GM19023 (cell line): ENCODE measurements around the gene COMP.

Source experiments
- ATAC-seq: cut with Tn5 transposase; IDR thresholded peaks from one replicate; pipeline ENCODE4 v1.9.1; 2021; ENCODE audit warnings: mild to moderate bottlenecking, moderate library complexity; ENCODE audit not compliant: unreplicated experiment

Gene COMP

DNA sequence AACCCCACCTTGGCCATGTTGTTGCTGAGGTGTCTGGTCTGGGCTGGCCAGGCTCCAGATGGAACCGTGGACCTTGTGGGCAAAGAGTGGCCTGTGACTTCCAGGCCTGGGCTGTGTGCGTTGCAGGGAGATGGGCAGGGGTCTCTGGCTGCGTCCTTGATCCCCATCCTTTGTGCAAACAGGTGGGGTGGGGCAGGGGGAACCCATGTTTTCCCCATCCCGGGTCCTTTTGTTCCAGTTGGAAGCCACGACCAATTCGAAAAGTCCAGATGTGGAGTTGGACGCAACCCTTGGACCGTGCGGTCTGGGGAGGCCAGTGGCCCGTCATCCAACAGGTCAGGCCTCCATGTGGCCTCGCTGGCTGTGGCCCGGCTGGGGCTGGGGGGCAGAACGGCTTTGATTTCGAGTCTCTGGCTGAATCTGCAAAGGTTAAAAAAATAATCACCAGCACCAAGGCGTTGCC, 13.1 kb upstream of the COMP start:
- ATAC-seq, result no peak

DNA sequence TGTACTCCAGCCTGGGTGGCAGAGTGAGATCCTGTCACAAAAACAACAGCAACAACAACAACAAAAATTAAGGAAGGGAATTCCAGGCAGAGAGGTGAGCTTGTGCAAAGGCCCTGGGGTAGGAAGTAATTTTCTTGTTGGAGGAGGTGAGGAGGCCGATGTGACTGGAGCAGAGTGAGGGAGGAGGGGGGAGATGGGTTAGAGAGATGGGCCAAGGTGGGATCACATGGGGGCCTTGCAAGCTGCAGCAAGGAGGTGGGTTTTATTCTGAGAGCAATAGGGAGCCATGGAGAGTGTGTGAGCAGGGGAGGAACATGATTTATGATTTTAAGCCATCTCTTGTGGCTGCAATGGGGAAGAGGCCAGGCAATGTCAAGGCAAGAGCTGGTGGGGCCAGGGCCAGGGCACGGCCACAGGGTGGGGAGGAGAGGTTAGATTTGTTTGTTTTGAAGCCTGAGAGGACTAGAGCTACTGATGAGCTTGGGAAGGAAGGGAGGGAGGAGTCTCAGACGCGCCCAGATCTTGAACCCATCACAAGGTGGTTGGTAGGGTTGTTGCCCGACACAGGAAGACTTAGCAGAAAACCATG, 12.5 kb upstream of the COMP start:
- ATAC-seq, result no peak

DNA sequence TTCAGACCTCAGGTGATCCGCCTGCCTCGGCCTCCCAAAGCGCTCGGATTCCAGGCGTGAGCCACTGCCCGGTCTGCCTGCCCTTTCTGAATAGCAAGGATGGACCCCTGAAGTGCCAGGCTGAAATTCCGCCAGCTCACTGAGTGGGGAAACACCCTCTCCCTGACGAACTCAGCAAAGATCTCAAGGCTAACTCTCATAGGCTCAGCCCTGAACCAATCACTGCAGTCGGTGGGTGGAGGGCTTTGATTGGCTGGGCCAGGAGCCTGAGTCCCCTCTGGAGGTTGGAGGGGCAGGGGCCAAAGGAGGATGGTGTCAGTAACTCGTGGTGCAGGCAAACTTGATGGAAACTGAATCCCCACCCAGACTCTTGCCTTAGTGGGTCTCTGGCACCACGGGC, 11.2 kb upstream of the COMP start:
- ATAC-seq, result no peak

DNA sequence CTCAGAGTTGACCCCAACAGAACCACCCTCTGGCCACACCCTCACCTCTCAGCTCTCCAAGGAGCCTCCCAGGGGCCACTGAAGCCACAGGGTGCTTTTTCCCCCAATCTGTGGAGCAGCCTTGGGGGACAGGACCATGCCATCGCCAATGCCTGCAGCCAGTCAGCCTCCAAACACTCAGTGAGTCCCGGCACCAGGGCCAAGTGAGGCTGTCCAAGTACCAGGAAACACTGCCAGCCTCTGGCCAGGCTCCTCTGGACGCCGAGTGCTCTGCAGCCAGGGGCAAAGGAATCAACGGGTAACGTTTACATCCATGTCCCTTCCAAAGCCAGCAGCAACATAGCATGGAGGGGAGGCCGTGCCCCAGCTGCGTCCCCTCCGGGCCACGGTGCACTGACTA, 9.5 kb upstream of the COMP start:
- no peak for ATAC-seq

DNA sequence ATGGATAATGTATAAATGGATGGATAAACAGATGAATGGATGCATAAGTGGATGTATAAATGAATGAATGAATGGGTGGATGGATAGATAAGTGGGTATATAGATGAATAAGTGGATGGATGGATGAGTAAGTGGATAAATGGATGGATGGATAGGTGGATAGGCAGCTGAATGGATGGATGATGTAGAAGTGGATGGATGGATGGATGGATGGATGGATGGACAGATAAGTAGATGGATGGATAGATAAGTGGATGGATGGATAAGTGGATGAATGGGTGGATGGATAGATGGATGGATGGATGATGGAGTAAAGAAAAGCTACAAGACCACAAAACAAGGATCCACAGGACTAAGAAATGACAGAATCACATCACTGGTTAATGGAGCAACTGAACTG, 9.0 kb upstream of the COMP start:
- no peak for ATAC-seq

DNA sequence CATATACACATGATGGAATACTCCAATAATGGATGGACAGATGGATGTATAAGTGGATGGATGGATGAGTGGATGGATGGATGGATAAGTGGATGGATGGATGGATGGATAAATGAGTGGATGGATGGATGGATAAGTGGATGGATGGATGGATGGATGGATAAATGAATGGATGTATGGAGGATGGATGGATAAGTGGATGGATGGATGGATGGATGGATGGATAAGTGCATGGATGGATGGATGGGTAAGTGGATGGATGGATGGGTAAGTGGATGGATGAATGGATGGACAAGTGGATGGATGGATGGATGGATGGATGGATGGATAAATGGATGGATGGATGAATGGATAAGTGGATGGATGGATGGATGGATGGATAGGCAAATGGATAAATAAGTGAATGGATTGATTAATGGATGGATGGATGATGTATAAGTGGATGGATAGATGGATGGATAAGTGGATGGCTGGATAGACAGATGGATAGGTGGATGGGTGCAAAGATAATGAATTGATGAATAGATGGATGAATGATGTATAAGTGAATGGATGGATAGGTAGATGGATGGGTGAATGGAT, 8.4 kb upstream of the COMP start:
- ATAC-seq, result no peak

DNA sequence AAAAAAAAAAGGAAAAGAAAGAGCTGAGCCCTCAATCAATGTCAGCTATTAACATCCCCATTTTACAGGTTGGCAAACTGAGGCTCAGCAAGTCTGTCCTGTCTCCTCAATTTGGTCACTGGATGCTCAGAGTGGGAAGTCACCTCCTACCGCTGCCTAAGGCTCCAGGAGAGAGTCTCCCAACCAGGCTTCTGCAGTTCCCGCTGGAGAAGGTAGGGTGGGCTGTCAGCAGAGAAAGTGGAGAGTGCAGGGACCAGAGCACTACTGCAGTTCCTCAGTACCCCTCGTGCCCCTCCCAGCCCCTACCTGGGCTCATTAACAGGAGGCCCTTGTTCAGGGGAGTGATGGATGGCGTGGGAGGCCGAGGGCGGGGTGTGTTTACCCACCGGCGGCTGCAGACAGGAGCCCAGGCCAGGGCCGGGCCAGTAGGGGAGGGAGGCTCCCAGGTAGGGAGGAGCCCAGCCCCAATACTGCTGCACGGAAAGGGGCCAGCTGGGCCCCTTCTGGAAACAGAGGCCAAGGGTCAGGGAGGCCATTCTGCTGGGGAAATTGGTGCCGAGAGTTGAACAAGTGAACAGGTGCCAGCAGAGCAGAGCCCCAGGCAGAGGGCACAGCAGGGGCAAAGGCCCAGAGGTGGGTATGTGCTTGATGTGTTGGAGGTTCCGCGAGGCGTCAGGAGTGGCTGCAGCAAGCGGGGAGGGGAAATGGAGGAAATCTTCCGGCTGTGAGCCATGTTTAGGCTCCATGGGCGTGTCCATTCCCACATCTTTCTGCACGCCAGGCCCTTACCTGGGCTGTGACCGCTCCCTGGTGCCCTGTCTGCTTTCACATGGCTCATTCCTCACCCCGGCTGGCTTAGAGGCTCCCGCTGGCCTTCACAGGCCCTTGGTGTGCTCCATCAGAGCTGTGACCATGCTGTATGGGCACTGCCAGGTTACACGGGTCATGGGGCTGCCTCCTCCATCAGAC, 7.6 kb upstream of the COMP start:
- no peak for ATAC-seq

DNA sequence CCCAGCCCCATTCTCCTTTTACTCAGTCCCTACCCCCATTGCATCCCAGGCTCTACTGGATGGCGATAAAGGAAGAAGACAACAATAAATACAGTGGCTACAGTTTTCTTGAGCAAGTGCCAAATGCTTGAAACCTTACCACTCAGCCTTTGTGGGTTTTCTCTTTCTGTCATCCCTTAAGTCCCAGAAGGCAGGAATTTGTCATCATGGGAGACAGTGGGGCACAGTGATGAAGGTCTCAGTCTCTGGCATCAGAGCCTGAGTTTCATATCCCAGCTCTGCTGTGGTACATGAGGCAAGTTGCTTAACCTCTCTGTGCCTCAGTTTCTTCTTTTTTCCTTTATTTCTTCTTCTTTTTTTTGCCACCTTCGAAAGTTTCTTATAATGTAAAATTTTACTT, 5.1 kb upstream of the COMP start:
- no peak for ATAC-seq

DNA sequence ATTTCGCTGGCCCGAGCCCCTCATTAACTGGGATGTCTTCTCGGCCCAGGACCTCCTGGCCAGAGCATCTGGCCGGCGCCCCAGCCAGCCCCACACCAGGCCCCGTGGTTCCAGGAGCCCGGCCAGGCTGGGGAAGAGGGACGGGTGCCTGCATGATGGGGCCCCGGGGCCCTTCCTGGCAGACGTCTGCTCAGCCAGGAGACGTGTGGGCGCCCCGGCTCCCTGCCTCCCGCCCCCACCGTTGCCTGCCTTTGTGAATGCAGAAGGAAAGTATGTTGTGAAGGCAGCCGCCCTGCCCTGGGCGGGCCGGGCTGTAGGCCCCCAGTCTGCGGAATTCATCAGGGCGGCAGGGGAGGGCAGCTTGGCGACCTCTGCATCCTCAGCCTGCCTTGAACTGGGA, 4.4 kb upstream of the COMP start:
- ATAC-seq, result no peak

DNA sequence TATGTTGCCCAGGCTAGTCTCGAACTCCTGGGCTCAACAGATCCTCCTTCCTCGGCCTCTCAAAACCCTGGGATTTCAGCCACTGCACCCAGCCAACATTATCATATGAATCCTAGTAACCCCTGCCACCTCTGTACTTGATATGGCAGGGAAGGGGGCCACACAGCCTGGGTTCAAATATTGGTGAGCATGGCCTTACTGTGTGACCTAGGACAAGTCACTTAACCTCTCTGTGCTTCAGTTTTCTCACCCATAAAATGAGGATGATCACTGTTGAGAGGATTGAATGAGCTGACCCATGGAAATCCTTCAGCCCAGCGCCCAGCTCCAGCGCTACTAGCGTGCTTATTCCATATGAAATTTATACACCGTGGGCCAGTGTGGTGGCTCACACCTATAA, 3.6 kb upstream of the COMP start:
- no peak for ATAC-seq

DNA sequence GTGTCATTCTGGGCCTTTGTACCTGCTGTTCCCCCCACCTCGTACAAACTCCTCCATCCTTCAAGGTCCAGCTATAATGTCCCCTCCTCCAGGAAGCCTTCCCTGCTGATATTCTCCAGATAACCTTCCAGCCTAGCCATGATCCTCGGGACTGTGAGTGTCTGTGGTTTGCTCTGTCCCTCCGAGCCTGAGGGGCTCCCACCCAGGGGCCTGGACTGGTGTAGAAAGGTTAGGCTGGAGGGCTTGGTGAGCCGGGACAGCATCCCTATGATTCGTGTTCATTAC, 2.9 kb upstream of the COMP start:
- ATAC-seq, result no peak

DNA sequence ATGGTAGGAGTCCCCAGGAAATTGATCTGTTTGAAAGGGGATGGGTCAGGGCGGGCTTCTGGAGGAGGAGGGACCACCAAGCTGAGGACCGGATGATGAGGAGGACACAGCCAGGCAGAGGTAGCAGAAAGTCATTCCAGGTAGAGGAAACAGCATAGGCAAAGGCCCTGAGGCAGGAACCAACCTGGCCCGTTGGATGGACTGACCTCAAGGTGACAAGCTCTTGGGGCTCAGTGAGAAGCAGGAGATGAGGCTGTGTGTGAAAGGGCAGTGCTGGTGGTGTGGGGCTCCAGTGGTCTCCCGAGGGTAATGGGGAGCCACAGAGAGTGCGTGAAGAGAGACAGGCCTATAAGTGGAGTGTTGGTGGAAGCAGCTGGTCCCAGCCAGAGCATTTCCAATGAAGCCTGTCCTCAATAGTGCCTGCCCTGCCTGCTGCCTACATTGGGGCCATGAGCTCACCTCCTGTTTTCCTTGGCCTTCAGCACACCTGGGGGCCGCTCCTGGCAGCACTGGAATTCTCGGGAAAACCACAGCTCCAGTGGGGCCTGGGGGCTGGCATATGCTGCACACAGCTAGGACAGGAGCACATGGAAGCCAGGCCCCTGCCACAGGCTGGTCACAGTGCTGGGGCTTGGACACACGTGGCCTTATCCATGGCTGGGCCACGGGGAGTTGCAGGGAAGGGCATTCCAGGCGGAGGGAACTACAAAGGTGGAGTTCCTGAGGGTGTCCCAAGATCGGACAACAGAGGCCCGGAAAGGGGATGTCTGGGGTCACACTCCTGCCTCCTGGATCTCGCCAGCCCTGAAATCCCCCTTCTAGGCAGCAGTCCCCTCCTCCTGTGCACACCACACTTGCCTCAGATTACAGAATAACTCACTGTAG, 2.3 kb upstream of the COMP start:
- ATAC-seq, result no peak

DNA sequence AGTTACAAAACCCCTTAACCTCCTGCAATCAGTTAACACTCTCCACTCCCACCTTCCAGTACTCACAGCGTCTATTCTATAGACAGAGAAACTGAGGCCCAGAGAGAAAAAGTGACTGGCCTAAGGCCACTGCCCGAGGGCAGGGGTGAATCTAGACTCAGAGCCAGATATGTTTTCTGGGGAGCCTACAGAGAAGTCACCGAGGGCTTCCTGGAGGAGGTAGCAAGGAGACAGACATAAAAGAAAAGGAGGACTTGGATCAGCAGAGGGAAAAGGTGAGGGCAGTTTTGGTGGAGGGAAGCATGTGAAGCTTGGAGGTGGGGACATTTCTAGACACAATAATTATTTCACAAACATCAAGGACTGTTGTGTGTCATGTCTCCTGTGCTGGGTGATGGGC, 1.6 kb upstream of the COMP start:
- no peak for ATAC-seq

DNA sequence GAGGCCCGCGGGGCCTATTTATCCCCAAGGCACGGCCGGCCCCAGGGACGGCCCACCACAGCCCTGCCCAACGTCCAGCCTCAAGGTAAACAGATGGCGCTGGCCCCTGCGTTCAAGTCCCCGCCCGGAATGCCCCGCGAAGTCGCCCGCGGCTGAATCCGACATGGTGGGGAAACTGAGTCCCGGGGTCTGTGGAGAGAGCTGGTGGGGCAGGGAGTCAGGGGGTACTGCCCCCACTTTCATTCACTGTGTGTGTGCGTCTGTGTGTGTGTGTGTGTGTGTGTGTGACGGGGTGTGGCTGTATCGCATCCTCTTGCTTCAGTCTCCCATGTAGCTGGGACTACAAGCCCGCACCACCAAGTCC, 192 bp upstream of the COMP start:
- no peak for ATAC-seq

DNA sequence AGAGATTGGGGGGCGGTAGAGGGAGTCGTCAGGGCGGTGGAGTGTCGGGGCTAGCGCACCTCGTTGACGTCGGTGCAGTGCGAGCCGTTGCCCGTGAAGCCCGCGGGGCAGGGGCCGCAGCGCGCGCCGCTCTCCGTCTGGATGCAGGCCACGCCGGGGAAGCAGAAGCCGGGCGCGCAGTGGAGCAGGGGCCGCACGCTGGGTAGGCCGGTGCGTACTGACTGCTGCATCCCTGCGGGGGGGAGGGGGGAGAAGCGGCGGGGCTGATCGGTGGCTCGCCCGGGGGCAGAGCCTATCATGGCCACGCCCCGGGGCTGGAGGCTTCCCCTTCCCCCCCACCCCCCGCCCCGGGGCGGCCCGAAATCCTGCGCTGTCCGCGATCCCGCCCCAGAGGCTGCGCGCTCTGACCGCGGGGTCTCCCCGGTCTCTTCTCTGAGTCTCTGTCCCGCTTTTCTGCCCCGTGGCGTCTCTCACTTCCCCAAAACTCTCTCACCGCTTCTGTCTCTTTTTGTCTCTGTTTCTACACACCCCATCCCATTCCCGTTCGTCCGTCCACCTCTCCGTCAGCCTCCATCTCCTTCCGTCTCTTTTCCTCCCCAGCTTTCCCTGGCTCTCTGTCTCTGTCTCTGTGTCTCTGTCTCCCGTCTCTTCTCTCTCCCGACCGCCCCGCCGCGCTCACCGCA, 1.1 kb downstream of the COMP start:
- ATAC-seq, result no peak

DNA sequence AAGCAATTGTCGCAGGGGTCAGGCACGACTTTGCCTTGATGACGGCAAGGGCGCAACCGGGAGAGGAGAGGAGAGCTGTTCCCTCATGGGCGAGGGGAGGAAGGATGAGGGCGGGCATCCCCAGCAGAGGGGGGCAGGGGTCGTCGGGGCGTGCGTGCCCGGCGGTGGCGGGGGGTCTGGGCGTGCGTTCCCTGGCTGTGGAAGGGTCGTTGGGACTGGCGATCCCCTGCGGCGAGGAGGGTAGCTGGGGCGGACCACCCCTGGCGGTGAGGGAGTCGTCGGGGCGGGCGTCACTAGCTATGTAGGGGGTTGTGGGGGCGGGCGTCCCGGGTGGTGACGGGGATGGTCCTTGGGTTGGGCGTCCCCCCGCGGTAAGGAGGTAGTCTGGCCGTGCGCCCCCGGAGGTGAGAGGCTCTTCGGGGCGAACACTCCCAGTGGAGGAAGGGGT, 1.7 kb downstream of the COMP start:
- no peak for ATAC-seq

DNA sequence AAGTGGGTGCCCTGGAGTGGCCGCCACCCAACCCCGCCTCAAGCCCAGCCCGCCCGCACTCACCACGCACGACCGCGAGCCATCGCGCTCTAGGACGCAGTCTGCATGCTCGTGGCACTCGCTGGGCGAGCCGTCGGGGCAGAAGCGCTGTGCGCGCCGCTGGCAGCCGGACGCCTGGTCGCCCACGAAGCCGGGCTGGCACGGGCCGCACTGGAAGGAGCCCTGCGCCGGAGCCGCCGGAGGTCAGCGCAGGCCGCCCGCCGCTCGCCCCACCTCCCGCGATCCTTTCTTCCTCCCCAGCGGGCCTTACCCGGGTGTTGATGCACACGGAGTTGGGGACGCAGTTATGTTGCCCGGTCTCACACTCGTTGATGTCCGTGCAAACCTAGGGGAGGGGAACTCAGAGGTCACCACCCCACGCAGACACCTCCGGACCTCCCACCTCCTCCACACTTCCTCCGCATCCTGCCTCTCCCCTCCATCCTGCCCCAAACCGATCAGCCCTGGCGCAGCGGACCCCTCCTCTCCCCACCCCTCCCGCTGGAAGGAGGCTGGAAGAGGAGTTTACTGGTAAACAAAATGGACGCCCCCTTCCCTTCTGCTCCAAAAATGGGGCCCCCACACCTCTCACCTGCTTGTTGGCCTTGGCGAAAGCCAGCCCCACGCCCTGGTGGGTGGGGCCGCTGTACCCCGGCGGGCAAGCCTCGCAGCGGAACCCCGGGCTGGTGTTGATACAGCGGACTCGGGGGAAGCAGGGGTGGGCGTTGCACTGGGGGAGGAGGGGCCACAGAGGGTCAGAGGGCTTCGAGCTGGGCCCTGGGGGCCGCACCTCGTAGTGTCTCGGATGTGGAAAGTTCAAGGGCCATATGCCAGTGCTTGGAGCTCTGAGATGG, 2.3 kb downstream of the COMP start:
- ATAC-seq, result no peak

DNA sequence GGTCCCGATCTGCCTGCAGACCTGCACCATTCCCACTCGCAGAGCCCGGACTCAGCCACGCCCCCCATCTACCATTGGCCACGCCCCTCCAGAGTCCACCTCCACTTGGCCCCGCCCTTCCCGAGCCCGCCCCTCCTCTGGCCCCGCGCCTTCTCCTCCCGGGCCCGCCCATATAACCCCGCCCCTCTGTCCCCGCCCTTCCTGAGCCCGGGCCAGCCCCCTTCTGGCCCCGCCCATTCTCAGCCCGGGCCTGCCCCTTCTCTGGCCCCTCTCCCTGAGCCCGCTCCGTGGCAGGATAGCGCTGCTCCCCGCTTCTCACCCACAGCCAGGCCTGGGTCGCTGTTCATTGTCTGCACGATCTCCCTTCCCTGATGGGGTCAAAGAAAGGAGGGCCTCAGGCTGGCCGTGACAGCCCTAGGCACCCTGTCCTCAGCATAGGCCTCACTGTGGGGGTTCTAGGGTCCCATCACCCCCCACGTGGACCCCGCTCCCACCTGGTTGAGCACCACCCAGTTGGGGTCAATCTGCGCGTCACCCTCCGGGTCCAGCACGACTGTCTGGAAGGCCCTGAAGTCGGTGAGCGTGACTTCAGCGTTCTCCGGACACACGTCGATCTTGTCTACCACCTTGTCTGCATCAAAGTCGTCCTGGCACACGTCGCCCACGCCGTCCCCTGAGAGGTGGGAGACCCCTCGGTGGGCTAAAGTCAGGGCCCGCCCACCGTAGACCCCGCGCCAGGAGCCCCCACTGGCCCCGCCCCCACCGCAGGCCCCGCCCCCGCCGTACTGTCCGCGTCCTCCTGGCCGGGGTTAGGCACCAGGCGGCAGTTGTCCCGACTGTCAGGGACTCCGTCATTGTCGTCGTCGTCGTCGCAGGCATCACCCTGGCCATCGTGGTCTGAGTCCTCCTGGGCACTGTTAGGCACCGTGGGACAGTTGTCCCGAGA, 5.7 kb downstream of the COMP start:
- no peak for ATAC-seq

DNA sequence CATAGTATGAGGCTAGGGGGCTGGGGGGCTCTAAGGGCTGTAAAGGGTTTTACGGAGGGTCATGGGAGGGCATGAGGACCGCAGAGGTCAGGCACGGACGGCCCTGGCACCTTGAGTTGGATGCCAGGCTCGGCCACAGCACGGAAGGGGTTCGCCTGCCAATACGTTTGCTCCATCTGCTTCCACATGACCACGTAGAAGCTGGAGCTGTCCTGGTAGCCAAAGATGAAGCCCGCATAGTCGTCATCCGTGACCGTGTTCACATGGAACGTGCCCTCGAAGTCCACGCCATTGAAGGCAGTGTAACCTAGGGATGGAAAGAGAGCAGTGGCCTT, 6.4 kb downstream of the COMP start:
- ATAC-seq, result no peak
